Measurements from ENCODE around the gene KLRG1.

Gene KLRG1

DNA sequence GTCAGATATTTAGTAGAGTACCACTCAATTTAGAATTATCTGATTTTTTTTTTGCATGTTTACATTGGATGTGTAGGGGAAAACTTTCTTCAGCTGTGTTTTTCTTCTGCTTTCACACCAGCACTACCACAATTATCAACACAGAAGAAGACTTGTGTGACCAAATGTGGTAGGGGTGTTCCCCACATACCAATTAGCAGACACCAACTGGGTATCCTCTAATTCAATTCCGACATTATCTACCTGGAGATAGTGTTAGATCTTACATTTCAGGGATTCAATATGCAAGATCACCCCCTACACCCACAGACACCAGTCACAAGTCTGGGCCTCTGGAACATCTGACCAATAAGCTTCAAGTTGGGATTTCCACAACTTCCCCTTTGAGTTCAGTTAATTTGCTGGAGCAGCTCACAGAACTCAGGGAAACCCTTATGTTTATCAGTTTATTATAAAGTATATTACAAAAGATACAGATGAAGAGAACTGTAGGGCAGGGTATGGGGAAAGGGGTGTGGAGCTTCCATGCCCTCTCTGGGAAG is 4.1 kb upstream of the KLRG1 start:
- Histone ChIP-seq H3K36me3 (ENCODE audit: control insufficient read depth in 2 of 2, insufficient read depth in 2 of 2, low read length in 2 of 2) (no peaks in the 10 kb centered on the region), H3K4me3 (ENCODE audit: low read length in 2 of 2) (no peak overlapping the region), H3K27me3 (ENCODE audit: control insufficient read depth in 1 of 2, insufficient read depth in 2 of 2, low read length in 2 of 2) (no peaks in the 10 kb centered on the region), H3K4me1 (ENCODE audit: control insufficient read depth, insufficient read depth, low read length) (no peaks in the 10 kb centered on the region), H3K9me3 (ENCODE audit: control insufficient read depth in 2 of 2, low read length in 2 of 2) (peaks cover 0 to 3% of the 10 kb centered on the region in 2 donors), H3K9ac (ENCODE audit: low read length in 2 of 2) (no peak overlapping the region), H3K27ac (ENCODE audit: low read length) (no peak overlapping the region)

DNA sequence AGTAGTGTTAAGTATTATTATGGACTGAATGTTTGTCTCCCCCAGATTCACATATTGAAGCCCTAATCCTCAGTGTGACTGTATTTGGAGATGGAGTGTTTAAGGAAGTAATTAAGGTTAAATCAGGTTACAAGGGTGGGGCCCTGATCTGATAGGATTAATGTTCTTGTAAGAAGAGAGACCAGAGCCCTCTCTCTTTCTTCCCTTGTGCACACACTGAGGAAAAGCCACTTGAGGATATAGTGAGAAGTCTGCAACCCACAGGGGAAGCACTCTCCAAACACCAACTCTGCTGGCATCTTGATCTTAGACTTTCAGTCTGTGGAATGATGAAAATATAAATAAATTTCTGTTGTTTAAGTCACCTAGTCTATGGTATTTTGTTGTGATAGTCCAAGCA is 2.2 kb upstream of the KLRG1 start:
- no peaks in the 10 kb centered on the region for H3K9me3 ChIP-seq (ENCODE audit: control insufficient read depth in 2 of 2, low read length in 2 of 2)
- H3K27me3 ChIP-seq (ENCODE audit: control insufficient read depth in 1 of 2, insufficient read depth in 2 of 2, low read length in 2 of 2) = no peaks in the 10 kb centered on the region
- no peaks in the 10 kb centered on the region for H3K36me3 ChIP-seq (ENCODE audit: control insufficient read depth in 2 of 2, insufficient read depth in 2 of 2, low read length in 2 of 2)
- no peak overlapping the region for H3K9ac ChIP-seq (ENCODE audit: low read length in 2 of 2)
- no peaks in the 10 kb centered on the region for H3K4me1 ChIP-seq (ENCODE audit: control insufficient read depth, insufficient read depth, low read length)
- H3K4me3 ChIP-seq (ENCODE audit: low read length in 2 of 2) = no peak overlapping the region
- no peak overlapping the region for H3K27ac ChIP-seq (ENCODE audit: low read length)

DNA sequence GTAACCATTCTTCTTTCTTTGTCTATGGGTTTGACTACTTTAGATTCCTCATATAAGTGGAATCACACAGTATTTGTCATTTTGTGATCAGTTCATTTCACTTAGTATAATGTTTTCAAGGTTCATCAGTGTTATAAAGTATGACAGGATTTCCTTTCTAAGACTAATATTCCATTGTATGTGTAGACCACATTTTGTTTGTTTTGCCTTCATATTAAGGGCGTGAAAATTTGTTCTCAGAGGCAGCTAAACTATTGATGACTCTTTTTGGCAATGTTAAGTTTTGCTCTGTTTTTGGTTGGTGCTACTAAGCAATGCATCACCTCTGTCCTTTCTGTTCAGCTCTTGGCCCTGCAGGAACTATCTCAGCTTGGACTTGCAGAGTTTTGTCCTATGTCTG is 1.7 kb upstream of the KLRG1 start:
- Histone ChIP-seq H3K4me3 (ENCODE audit: low read length in 2 of 2) (no peak overlapping the region), H3K9me3 (ENCODE audit: control insufficient read depth in 2 of 2, low read length in 2 of 2) (no peaks in the 10 kb centered on the region), H3K27me3 (ENCODE audit: control insufficient read depth in 1 of 2, insufficient read depth in 2 of 2, low read length in 2 of 2) (no peaks in the 10 kb centered on the region), H3K36me3 (ENCODE audit: control insufficient read depth in 2 of 2, insufficient read depth in 2 of 2, low read length in 2 of 2) (no peaks in the 10 kb centered on the region), H3K27ac (ENCODE audit: low read length) (no peak overlapping the region), H3K9ac (ENCODE audit: low read length in 2 of 2) (no peak overlapping the region), H3K4me1 (ENCODE audit: control insufficient read depth, insufficient read depth, low read length) (no peaks in the 10 kb centered on the region)

DNA sequence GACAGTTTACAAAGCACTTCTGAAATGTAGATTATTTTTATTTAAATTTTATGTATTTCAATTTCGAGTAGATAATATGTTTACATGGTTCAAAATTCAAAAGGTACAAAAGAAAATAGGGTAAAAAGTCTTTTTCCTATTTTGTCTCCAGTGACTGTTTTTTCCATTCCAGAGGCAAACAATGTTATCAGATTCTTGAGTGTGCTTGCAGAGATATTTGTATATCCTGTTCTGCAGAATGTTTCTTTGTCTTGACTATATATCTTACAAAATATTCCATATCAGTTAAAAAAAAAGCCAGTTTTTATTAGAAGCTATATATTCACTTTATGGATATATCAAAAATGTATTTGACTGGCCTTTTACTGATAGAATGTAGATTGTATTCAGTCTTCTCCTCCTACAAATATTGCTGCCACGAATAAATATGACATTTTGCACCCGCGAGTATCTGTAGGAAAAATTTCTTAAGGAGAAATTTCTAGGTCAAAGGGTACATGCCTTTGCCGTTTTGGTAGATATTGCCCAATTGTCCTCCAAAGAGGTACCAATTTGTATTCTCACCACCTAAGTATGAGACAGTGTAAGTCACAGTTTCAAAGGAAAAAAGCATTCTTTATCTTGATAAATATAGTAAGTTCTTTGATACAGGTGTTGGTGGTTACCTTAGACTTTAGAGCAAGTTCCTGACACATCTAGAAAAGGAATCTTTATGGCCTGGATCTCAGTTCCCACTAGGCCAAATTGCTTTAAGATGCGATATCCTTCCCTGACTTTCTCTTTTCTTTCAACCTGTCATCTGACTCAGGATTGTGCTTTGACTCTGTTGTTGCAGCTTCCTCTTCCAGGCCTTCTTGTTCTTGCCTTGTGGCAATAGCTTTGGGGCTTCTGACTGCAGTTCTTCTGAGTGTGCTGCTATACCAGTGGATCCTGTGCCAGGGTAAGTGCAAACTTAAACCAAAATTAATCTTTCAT is 2.3 kb downstream of the KLRG1 start:
- Histone ChIP-seq H3K27me3 (ENCODE audit: control insufficient read depth in 1 of 2, insufficient read depth in 2 of 2, low read length in 2 of 2) (no peaks in the 10 kb centered on the region), H3K36me3 (ENCODE audit: control insufficient read depth in 2 of 2, insufficient read depth in 2 of 2, low read length in 2 of 2) (no peaks in the 10 kb centered on the region), H3K4me1 (ENCODE audit: control insufficient read depth, insufficient read depth, low read length) (no peaks in the 10 kb centered on the region), H3K9me3 (ENCODE audit: control insufficient read depth in 2 of 2, low read length in 2 of 2) (no peaks in the 10 kb centered on the region), H3K9ac (ENCODE audit: low read length in 2 of 2) (no peak overlapping the region), H3K4me3 (ENCODE audit: low read length in 2 of 2) (no peak overlapping the region), H3K27ac (ENCODE audit: low read length) (no peak overlapping the region)

DNA sequence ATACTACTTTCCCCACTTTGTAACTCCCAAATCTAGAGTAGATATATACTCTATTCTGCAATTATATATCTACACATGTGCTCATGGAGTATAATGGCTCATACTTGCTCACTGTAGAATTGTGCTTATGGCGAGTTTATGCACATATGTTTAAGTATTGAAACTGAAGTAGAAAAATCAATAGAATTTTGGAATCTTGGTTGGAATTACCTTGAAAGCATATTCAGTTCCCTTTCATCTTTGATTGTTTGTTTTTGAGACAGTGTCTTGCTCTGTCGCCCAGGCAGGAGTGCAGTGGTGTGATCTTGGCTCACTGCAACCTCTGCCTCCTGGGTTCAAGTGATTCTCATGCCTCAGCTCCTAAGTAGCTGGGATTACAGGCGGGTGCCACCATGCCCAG is 4.5 kb downstream of the KLRG1 start:
- no peaks in the 10 kb centered on the region for H3K36me3 ChIP-seq (ENCODE audit: control insufficient read depth in 2 of 2, insufficient read depth in 2 of 2, low read length in 2 of 2)
- no peak overlapping the region for H3K27ac ChIP-seq (ENCODE audit: low read length)
- H3K4me3 ChIP-seq (ENCODE audit: low read length in 2 of 2) = no peak overlapping the region
- no peaks in the 10 kb centered on the region for H3K9me3 ChIP-seq (ENCODE audit: control insufficient read depth in 2 of 2, low read length in 2 of 2)
- no peak overlapping the region for H3K9ac ChIP-seq (ENCODE audit: low read length in 2 of 2)
- H3K27me3 ChIP-seq (ENCODE audit: control insufficient read depth in 1 of 2, insufficient read depth in 2 of 2, low read length in 2 of 2) = no peaks in the 10 kb centered on the region
- H3K4me1 ChIP-seq (ENCODE audit: control insufficient read depth, insufficient read depth, low read length) = no peaks in the 10 kb centered on the region

DNA sequence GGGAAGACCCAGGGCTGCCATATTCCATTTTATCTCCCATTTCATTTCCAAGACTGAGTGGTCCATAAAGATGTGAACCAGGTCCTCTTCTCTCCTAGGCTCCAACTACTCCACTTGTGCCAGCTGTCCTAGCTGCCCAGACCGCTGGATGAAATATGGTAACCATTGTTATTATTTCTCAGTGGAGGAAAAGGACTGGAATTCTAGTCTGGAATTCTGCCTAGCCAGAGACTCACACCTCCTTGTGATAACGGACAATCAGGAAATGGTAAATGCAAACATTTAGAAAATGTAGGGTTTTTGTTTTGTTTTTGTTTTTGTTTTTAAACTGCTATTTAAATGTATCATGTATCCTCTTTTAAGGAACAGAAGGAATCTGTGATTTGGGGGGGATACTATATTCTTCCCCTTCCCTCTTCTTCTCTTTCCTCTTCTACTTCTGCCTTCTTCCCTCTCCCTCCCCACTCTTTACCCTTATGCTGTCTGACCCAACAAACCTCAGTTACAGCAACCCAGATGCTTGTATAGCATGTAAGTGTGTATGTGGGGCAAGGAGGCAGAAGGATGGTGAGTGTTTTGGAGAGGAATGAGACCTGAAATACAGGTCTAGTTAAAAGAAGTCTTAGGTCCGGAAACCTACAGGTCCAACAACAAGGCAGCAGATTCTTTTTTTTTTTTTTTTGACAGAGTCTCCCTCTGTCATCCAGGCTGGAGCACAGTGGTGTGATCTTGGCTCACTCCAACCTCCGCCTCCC is 5.9 kb downstream of the KLRG1 start:
- no peaks in the 10 kb centered on the region for H3K27me3 ChIP-seq (ENCODE audit: control insufficient read depth in 1 of 2, insufficient read depth in 2 of 2, low read length in 2 of 2)
- H3K27ac ChIP-seq (ENCODE audit: low read length) = no peak overlapping the region
- H3K36me3 ChIP-seq (ENCODE audit: control insufficient read depth in 2 of 2, insufficient read depth in 2 of 2, low read length in 2 of 2) = no peaks in the 10 kb centered on the region
- no peak overlapping the region for H3K9ac ChIP-seq (ENCODE audit: low read length in 2 of 2)
- H3K4me1 ChIP-seq (ENCODE audit: control insufficient read depth, insufficient read depth, low read length) = no peaks in the 10 kb centered on the region
- H3K4me3 ChIP-seq (ENCODE audit: low read length in 2 of 2) = no peak overlapping the region
- no peaks in the 10 kb centered on the region for H3K9me3 ChIP-seq (ENCODE audit: control insufficient read depth in 2 of 2, low read length in 2 of 2)

GRCh38 chr12:8996682-8997405 is 7.5 kb downstream of the KLRG1 start:
- no peak overlapping the region for H3K4me3 ChIP-seq (ENCODE audit: low read length in 2 of 2)
- no peaks in the 10 kb centered on the region for H3K9me3 ChIP-seq (ENCODE audit: control insufficient read depth in 2 of 2, low read length in 2 of 2)
- no peaks in the 10 kb centered on the region for H3K36me3 ChIP-seq (ENCODE audit: control insufficient read depth in 2 of 2, insufficient read depth in 2 of 2, low read length in 2 of 2)
- H3K4me1 ChIP-seq (ENCODE audit: control insufficient read depth, insufficient read depth, low read length) = no peaks in the 10 kb centered on the region
- no peaks in the 10 kb centered on the region for H3K27me3 ChIP-seq (ENCODE audit: control insufficient read depth in 1 of 2, insufficient read depth in 2 of 2, low read length in 2 of 2)
- H3K27ac ChIP-seq (ENCODE audit: low read length) = no peak overlapping the region
- no peak overlapping the region for H3K9ac ChIP-seq (ENCODE audit: low read length in 2 of 2)

GRCh38 chr12:9001233-9001632 is 11.9 kb downstream of the KLRG1 start:
- no peak overlapping the region for H3K27ac ChIP-seq (ENCODE audit: low read length)

GRCh38 chr12:9002335-9002734 is 13.0 kb downstream of the KLRG1 start:
- H3K36me3 ChIP-seq (ENCODE audit: control insufficient read depth in 2 of 2, insufficient read depth in 2 of 2, low read length in 2 of 2) = no peaks in the 10 kb centered on the region
- no peak overlapping the region for H3K9ac ChIP-seq (ENCODE audit: low read length in 2 of 2)
- no peaks in the 10 kb centered on the region for H3K4me1 ChIP-seq (ENCODE audit: control insufficient read depth, insufficient read depth, low read length)
- no peak overlapping the region for H3K27ac ChIP-seq (ENCODE audit: low read length)
- no peaks in the 10 kb centered on the region for H3K9me3 ChIP-seq (ENCODE audit: control insufficient read depth in 2 of 2, low read length in 2 of 2)
- no peaks in the 10 kb centered on the region for H3K27me3 ChIP-seq (ENCODE audit: control insufficient read depth in 1 of 2, insufficient read depth in 2 of 2, low read length in 2 of 2)
- H3K4me3 ChIP-seq (ENCODE audit: low read length in 2 of 2) = no peak overlapping the region

More at GRCh38 chr12:9001233-9001632, 11.9 kb downstream of the KLRG1 start:
- Histone ChIP-seq H3K36me3 (ENCODE audit: control insufficient read depth in 2 of 2, insufficient read depth in 2 of 2, low read length in 2 of 2) (no peaks in the 10 kb centered on the region), H3K27me3 (ENCODE audit: control insufficient read depth in 1 of 2, insufficient read depth in 2 of 2, low read length in 2 of 2) (no peaks in the 10 kb centered on the region), H3K9ac (ENCODE audit: low read length in 2 of 2) (no peak overlapping the region), H3K4me3 (ENCODE audit: low read length in 2 of 2) (no peak overlapping the region), H3K4me1 (ENCODE audit: control insufficient read depth, insufficient read depth, low read length) (no peaks in the 10 kb centered on the region), H3K9me3 (ENCODE audit: control insufficient read depth in 2 of 2, low read length in 2 of 2) (no peaks in the 10 kb centered on the region)

GRCh38 chr12:9022592-9022991 is 33.2 kb downstream of the KLRG1 start:
- no peaks in the 10 kb centered on the region for H3K36me3 ChIP-seq (ENCODE audit: control insufficient read depth in 2 of 2, insufficient read depth in 2 of 2, low read length in 2 of 2)
- H3K9ac ChIP-seq (ENCODE audit: low read length in 2 of 2) = no peak overlapping the region
- H3K4me1 ChIP-seq (ENCODE audit: control insufficient read depth, insufficient read depth, low read length) = no peaks in the 10 kb centered on the region

More at GRCh38 chr12:9022592-9022991, 33.2 kb downstream of the KLRG1 start:
- H3K9me3 ChIP-seq (ENCODE audit: control insufficient read depth in 2 of 2, low read length in 2 of 2) = peaks cover 0 to 2% of the 10 kb centered on the region in 2 donors
- no peak overlapping the region for H3K4me3 ChIP-seq (ENCODE audit: low read length in 2 of 2)
- H3K27ac ChIP-seq (ENCODE audit: low read length) = no peak overlapping the region
- no peaks in the 10 kb centered on the region for H3K27me3 ChIP-seq (ENCODE audit: control insufficient read depth in 1 of 2, insufficient read depth in 2 of 2, low read length in 2 of 2)

Data from stomach smooth muscle (tissue), 2 donors.